ENCODE data around the gene SLBP. TPM values are rescaled to one million over a fixed set of nuclear protein-coding genes. Genes with fewer than 3 reads are reported as not detected.

The SLBP gene
- total RNA-seq, 2 donors from 2014 or later, result 46.7 to 84.5 TPM

DNA sequence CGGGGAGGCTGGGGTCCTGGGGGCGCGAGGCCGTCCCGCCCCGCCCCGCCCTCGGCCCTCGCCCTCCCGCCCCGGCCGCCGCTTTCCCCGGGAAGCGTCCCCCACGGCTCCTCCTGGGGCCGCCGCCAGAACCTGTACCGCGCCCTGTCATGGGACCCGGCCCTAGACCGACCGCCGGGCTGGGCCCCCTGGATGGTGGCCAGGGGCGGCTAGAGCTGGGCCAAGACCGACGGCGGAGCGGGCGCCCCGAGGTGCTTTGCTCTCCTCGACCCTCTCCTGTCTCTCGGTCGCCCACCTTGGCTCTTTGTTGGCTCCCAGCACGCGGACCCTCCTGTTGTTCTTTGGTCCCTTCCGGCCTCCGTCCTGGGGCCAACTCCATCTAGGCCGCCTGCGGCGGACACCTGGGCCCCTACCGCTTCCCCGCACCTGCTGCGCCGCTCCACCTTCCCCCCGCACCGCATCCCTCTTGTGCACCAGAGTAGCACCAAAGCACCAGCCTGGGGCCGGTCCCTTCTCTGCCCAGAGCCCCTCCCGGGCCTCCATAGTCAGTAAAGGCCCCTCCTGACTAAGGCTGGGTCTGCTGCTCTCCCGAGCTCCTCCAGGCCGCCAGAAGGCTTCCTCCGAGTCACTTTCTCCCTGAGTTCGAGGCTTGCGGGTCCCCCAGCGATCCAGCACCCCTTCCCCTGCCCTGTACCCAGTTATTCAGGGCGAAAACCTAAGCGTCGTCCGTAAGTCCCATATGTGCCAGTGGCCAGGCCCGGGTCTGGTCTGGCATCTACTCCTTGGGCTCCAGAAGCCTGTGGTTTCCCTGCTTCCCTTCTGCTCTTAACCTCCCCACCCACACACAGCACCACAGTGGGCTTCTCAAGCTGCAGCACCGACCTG lies 9.8 kb upstream of the SLBP start:
- Histone ChIP-seq H3K27me3 (replicated peaks; ENCODE audit: insufficient read depth) (no peaks in the 10 kb centered on the region), H3K27ac (no peak overlapping the region), H3K4me3 (peak overlapping the region; percentile 63 to 67), H3K36me3 (peaks cover 0 to 3% of the 10 kb centered on the region in 2 donors), H3K9me3 (no peaks in the 10 kb centered on the region), H3K4me1 (replicated peaks) (peaks cover 23% of the 10 kb centered on the region)
- 8% methylated on average over 31 of the region's 61 CpGs for WGBS
- intact Hi-C loops (cut with DNase I), result loop anchor here (5.0 kb wide), 1 partner anchor 40 kb away; the partner anchor contains the start of gene FAM53A
- TF ChIP-seq POLR2A (IDR thresholded peaks at IDR 0.05) (no peak), POLR2AphosphoS5 (IDR thresholded peaks at IDR 0.05) (no peak), CTCF (IDR thresholded peaks at IDR 0.05) (no peak)
- no peak for DNase-seq (ENCODE audit: low spot score)

GRCh38 chr4:1721003-1721665 lies 9.0 kb upstream of the SLBP start, which contains the start of the genes TACC3 and TMEM129:
TSS of gene TACC3 (plus strand) at chr4:1721521. CDS start at chr4:1723422, 1,901 bp downstream.
TSS of gene TMEM129 (minus strand) at chr4:1721323. CDS start at chr4:1720837, 486 bp downstream.
- intact Hi-C loops (cut with DNase I), result loop anchor here (5.0 kb wide), 1 partner anchor 39 kb away; the partner anchor contains the start of gene FAM53A
- TF ChIP-seq POLR2AphosphoS5 (IDR thresholded peaks at IDR 0.05), result peak; percentile 89
- TF ChIP-seq CTCF (IDR thresholded peaks at IDR 0.05), result peak in 1 of 4 experiments; percentile 12
- TF ChIP-seq POLR2A (IDR thresholded peaks at IDR 0.05), result peak; percentile 89
- H3K27ac ChIP-seq, result peak within 1 kb of the TSS; percentile 85 to 89
- H3K4me3 ChIP-seq, result peak within 1 kb of the TSS; percentile 63 to 67
- WGBS, result 0% methylated on average over 1 of the region's 83 CpGs
- H3K27me3 ChIP-seq (replicated peaks; ENCODE audit: insufficient read depth), result no peaks in the 10 kb centered on the region
- DNase-seq (ENCODE audit: low spot score), result peak; percentile 98
- H3K9me3 ChIP-seq, result no peaks in the 10 kb centered on the region
- peaks cover 0 to 3% of the 10 kb centered on the region in 2 donors for H3K36me3 ChIP-seq
- H3K4me1 ChIP-seq (replicated peaks), result peaks cover 23% of the 10 kb centered on the region

- H3K27me3 ChIP-seq (replicated peaks; ENCODE audit: insufficient read depth), result no peaks in the 10 kb centered on the region
- H3K36me3 ChIP-seq, result peaks cover 0 to 3% of the 10 kb centered on the region in 2 donors
- intact Hi-C loops (cut with DNase I), result loop anchor here (5.0 kb wide), 1 partner anchor 38 kb away; the partner anchor contains the start of gene FAM53A
- peak overlapping the region; percentile 63 to 67 for H3K4me3 ChIP-seq
- under 1% methylated on average over 40 of the region's 79 CpGs for WGBS
- no peaks in the 10 kb centered on the region for H3K9me3 ChIP-seq
- DNase-seq (ENCODE audit: low spot score), result peak; percentile 25
- peaks cover 25% of the 10 kb centered on the region for H3K4me1 ChIP-seq (replicated peaks)
- peak overlapping the region; percentile 85 to 89 for H3K27ac ChIP-seq
- TF ChIP-seq CTCF (IDR thresholded peaks at IDR 0.05), result peak in 1 of 4 experiments; percentile 14
- TF ChIP-seq POLR2A (IDR thresholded peaks at IDR 0.05), result peak; percentile 33
- TF ChIP-seq POLR2AphosphoS5 (IDR thresholded peaks at IDR 0.05), result peak; percentile 23
Measured at GRCh38 chr4:1720163-1720983, 8.3 kb upstream of the SLBP start.

GRCh38 chr4:1718095-1718850 lies 6.2 kb upstream of the SLBP start:
- no peaks in the 10 kb centered on the region for H3K9me3 ChIP-seq
- intact Hi-C loops (cut with DNase I), result loop anchor here (10.0 kb wide), 1 partner anchor 527 kb away; the partner anchor contains the start of genes HAUS3 and POLN
- H3K27ac ChIP-seq, result peak overlapping the region in 1 of 2 donors; percentile 58
- peaks cover 32% of the 10 kb centered on the region for H3K4me1 ChIP-seq (replicated peaks)
- DNase-seq (ENCODE audit: low spot score), result peak; percentile 62
- no peaks in the 10 kb centered on the region for H3K27me3 ChIP-seq (replicated peaks; ENCODE audit: insufficient read depth)
- no peak overlapping the region for H3K4me3 ChIP-seq
- TF ChIP-seq POLR2AphosphoS5 (IDR thresholded peaks at IDR 0.05) (peak; percentile 73), CTCF (IDR thresholded peaks at IDR 0.05) (no peak)
- WGBS, result 77% methylated on average over 31 of the region's 31 CpGs
- H3K36me3 ChIP-seq, result peaks cover 0 to 3% of the 10 kb centered on the region in 2 donors
